Activated naive CD4-positive, alpha-beta T cell (primary cell): ENCODE data around the gene ADGRB2.

Experiments
- DNase-seq, 4 experiments: peaks; one replicate each; lab custom pipeline; 2025; lab: John Stamatoyannopoulos, UW

The ADGRB2 gene

GRCh38 chr1:31702836-31703404 is 61.2 kb downstream of the ADGRB2 start:
- DNase-seq: no peak

- no peak for DNase-seq
These were observed 62.9 kb downstream of the ADGRB2 start for GRCh38 chr1:31701091-31701736.

- no peak for DNase-seq
These were observed 63.6 kb downstream of the ADGRB2 start for GRCh38 chr1:31700468-31701090.

GRCh38 chr1:31699341-31699891 is 64.7 kb downstream of the ADGRB2 start:
- no peak for DNase-seq

- DNase-seq: no peak
These were observed 66.7 kb downstream of the ADGRB2 start for GRCh38 chr1:31697369-31697984.

- no peak for DNase-seq
These were observed 67.9 kb downstream of the ADGRB2 start for GRCh38 chr1:31696242-31696641.

GRCh38 chr1:31695327-31695726 is 68.8 kb downstream of the ADGRB2 start:
- DNase-seq: no peak

GRCh38 chr1:31694964-31695313 is 69.2 kb downstream of the ADGRB2 start:
- no peak for DNase-seq

- no peak for DNase-seq
These were observed 69.8 kb downstream of the ADGRB2 start for GRCh38 chr1:31694069-31694963.

- DNase-seq: no peak
These were observed 70.9 kb downstream of the ADGRB2 start for GRCh38 chr1:31693231-31693630.

GRCh38 chr1:31691951-31692350 is 72.2 kb downstream of the ADGRB2 start:
- DNase-seq: no peak

GRCh38 chr1:31691446-31691845 is 72.7 kb downstream of the ADGRB2 start:
- DNase-seq: no peak

GRCh38 chr1:31690921-31691320 is 73.2 kb downstream of the ADGRB2 start:
- DNase-seq: no peak

- DNase-seq: no peak
These were observed 74.3 kb downstream of the ADGRB2 start for GRCh38 chr1:31689854-31690253.

GRCh38 chr1:31689379-31689778 is 74.8 kb downstream of the ADGRB2 start:
- DNase-seq: no peak

GRCh38 chr1:31688233-31688918 is 75.8 kb downstream of the ADGRB2 start:
- DNase-seq: no peak

GRCh38 chr1:31687601-31688000 is 76.5 kb downstream of the ADGRB2 start:
- no peak for DNase-seq

GRCh38 chr1:31685795-31686194 is 78.3 kb downstream of the ADGRB2 start:
- no peak for DNase-seq

GRCh38 chr1:31683997-31684396 is 80.1 kb downstream of the ADGRB2 start:
- DNase-seq: no peak

GRCh38 chr1:31681415-31681814 is 82.7 kb downstream of the ADGRB2 start:
- DNase-seq: no peak

- no peak for DNase-seq
These were observed 84.4 kb downstream of the ADGRB2 start for GRCh38 chr1:31679676-31680230.
